ENCODE measurements around the gene SMARCB1. TPM values are rescaled to one million over a fixed set of nuclear protein-coding genes. Genes with fewer than 3 reads are reported as not detected.

Gene SMARCB1
- polyA plus RNA-seq, 4 donors: 159 to 210 (median 201) TPM

DNA sequence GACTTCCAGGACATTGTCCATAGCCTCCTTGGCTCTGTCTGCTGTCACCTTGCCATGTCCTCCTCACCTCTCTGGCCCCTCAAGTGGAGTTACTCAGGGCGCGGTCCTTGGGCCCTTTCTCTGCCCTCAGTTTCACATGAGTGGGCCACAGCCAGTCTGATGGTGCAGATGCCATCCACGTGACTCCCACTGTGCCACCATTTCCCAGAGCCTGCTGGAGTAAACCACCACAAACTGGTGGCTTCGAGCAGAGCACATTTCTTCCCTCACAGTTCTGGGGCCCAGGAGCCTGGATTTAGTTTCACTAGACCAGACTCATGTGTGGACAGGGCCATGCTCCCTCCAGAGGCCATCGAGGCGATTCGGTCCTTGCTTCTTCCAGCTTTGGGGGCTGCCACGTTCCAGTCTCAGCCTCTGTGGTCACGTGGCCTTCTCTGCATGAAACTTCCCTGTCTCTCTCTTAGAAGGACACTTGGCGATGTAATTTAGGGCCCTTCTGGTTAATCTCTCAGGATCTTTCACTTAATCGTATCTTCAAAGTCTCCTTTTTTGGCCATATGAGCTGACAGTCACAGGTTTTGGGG lies 14.6 kb downstream of the SMARCB1 start:
- no peak for DNase-seq (ENCODE audit: low read depth in 4 of 4, low spot score in 2 of 4)

DNA sequence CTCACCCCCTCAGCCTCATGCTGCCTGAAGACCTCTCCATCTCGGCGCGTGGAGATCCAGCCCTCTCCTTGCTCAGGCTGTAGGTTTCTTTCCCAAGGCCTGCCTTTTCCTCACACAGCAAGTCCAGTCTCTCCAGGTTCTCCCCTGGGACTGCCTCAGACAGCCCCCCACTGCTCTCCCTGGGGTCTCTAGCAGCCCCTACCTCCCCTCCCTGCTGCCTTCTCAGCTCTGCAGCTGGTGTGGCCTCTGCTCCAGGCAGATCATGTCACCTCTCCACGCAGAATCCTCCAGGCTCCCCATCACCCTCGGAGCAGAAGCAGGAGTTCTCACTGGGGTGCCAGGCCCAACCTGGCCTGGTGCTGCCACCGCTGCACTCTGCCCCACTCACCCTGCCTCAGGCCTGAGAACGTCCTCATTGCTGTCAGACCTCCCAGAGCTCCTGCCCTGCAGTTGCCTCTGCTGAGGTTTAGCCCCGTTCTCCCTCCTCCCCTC lies 15.2 kb downstream of the SMARCB1 start:
- DNase-seq (ENCODE audit: low read depth in 4 of 4, low spot score in 2 of 4): no peak

DNA sequence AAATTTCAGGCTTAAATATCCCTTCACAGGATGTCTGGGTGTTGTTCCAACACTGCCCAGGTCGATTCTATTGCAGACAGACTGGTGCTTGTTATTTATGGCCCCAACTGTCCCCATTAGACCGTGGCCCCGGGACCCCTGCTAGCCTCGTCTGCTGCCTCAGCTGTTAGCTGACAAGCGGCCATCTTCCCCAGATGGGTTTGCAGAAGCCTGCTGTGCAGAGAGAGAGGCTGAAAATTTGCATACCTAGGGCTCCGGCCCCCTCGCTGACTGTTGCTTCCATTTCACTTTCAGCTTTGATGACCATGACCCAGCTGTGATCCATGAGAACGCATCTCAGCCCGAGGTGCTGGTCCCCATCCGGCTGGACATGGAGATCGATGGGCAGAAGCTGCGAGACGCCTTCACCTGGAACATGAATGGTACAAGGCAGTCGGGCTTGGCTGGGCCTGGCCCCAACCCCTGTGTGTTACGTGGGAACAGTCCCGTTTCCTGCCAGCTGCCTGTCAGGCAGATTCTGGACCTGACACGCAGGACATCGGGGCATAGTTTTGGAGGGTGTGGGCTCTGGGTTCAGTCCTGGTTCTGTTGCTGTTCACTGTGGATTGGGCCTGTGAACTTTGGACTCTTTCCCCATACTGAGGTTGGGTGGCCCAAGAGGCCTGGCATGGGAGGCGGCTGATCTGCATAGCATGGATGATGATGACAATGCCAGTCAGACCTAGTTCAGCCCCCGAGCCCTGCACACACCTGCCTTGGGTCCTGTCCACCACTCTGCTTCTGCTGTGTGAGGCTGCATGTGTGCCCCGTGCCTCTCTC lies 16.4 kb downstream of the SMARCB1 start:
- no peak for DNase-seq (ENCODE audit: low read depth in 4 of 4, low spot score in 2 of 4)

DNA sequence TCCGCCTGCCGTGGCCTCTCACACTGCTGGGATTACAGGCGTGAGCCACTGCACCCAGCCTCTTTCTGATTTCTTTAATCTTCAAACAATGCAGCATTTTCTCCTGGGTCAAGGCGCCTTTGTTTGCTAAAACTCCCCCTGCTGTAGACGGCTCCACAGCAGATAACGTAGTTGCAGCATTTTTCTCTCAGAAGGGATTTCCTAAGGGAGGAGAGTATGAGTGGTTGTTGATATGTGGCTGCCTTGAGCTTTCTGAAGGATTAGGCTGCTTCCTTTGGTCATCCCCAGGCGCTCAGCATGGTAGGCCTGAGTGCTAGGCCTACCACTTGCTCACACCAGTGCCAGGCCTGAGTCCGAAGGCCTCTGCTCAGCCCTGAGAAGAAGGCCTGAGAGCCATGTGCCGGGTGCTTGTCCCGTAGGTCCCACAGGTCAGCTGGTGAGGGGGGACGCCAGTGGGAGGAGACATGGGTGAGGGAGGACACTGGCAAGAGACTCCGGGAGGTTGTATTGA lies 18.1 kb downstream of the SMARCB1 start:
- DNase-seq (ENCODE audit: low read depth in 4 of 4, low spot score in 2 of 4): no peak

DNA sequence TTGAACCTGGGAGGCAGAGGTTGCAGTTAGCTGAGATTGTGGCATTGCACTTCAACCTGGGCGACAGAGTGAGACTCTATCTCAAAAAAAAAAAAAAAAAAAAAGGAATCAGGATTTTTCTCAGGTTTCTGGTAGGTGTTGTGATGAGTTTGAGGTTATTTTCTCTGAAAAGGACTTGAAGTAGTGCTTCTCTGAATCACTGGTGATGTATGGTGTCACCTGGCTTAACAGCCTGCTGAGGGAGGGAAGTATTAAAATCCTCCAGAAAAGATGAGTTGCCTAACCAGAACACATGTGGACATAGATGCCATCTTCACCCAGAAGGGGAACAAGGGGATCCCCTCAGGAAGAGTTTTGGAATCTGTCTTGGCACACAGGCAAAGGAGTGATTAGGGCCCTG lies 20.1 kb downstream of the SMARCB1 start:
- DNase-seq (ENCODE audit: low read depth in 4 of 4, low spot score in 2 of 4): no peak

DNA sequence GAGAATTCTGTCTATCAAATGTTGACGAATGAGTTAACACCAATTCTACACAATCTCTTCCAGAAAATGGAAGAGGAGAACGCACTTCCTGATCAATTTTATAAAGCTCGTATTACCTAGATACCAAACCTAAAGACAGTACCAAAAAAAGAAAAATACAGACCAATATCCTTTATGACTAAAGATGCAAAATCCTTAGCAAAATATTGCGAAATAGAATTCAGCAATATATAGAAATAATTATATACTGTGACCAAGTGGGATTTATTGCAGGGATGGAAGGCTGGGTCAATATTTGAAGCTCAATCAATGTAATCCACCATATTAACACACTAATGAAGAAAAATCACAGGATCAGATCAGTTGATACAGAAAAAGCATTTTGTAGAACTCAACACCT lies 25.6 kb downstream of the SMARCB1 start:
- no peak for DNase-seq (ENCODE audit: low read depth in 4 of 4, low spot score in 2 of 4)

DNA sequence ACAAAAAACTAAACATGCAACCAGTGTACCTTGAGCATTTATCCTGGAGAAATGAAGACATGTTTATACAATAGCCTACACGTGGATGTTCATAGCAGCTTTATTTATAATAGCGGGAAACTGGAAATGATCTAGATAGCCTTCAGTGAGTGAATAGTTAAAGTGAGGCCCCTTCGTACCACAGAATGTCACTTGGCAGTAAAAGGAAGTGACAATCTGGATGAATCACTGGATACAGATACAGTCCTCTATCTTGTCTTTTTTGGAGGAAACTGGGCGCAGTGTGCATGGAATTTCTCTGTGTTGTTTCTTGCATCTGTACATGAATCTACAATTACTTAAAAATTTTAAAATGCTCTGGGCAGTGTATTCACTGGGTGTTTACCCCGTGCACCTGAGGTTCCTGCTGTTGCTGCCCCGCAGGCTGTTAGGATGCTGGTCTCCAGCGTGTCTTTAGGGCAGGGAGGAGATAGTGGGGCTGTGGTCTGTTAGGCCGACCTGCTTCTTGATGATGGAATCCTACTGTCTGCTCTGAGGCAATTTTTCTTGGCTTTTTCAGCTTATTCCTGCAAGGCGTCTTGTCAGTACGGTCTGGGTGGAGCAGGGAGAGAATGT lies 28.9 kb downstream of the SMARCB1 start:
- no peak for DNase-seq (ENCODE audit: low read depth in 4 of 4, low spot score in 2 of 4)

DNA sequence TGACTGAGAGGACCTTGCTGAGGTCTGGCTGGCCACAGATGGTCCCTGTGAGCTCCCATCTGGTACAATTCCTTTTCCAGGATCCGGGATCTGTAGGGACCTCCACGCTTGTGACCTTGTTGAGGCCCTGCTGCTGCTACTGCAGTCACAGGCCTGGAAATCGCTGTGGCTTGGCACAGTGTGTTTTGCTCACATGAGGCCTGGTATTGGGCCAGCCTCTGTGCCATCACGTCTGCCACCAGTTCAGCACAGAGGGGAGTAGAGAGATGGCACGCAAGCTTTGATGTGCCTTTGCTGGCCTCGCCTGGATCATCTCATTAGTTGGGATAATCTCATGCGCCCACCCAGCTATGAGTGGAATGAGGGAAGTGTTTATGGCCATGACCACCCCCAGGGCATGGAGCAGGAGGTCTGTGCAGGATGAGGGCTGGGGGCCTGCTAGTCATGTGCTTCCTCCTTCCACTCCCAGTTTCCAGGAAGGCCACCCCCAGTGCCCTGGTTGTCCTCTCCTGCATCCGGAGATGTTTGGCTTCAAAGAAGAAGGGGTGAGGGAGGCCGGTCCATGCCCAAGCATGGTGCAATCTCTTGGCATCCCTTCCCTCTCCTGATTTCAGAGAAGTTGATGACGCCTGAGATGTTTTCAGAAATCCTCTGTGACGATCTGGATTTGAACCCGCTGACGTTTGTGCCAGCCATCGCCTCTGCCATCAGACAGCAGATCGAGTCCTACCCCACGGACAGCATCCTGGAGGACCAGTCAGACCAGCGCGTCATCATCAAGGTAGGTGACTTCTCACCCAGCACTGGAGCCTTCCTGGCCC lies 29.6 kb downstream of the SMARCB1 start:
- DNase-seq (ENCODE audit: low read depth in 4 of 4, low spot score in 2 of 4): no peak

DNA sequence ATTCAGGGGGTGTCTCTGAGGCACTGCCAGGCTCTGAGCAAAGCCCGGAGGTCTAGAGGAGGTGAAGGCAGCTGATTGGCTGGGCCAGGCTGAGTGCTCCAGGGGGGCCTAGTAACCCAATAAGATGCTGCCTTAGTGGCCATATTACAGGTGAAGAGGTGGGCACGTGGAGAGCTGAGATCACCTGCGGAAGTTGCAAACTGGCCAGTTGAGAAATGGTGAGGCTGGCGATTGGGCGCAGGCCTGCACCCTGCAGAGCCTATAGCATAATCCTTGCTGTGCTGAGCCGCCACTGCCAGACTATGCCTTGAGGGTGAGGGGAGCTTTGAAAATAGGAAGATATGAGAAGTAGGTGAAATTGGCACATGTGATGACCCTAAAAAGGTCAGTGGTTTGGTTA lies 30.4 kb downstream of the SMARCB1 start:
- no peak for DNase-seq (ENCODE audit: low read depth in 4 of 4, low spot score in 2 of 4)

DNA sequence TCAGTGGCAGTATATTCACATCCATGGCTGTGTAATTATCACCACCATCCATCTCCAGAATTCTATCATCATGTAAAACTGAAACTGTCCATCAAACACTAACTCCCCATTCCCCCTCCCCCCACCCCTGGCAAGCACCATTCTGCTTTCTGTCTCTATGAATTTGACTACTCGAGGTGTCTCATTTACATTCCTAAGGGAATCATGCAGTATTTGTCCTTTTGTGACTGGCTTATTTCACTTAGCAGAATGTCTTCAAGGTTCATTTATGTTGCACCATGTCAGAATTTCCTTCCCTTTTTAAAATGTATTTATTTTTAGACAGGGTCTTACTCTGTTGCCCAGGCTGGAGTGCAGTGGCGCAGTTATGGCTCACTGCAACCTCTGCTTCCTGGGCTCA lies 31.8 kb downstream of the SMARCB1 start:
- DNase-seq (ENCODE audit: low read depth in 4 of 4, low spot score in 2 of 4): no peak

DNA sequence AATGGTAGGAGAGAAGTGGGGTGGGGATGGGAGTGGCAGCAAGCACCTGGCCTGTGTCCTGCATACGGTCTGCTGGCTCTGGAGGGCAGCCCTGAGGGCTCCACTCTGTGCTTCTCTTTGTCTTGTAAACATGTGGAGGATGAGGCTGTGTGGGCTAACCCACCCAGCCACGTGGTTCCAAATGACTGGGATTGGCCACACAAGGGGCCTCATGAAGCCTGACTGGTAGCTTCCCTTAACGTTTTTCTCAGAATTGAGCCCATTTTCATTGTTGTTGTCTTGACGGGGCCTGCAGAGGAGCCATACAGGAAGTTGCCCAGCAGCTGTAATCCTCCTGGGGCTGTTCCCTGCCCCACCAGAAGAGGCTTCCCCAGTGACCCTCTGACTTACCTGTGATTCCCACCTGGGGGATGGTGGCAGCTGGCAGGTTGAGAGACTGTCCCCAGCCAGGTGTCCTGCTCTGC lies 34.0 kb downstream of the SMARCB1 start:
- DNase-seq (ENCODE audit: low read depth in 4 of 4, low spot score in 2 of 4): no peak

DNA sequence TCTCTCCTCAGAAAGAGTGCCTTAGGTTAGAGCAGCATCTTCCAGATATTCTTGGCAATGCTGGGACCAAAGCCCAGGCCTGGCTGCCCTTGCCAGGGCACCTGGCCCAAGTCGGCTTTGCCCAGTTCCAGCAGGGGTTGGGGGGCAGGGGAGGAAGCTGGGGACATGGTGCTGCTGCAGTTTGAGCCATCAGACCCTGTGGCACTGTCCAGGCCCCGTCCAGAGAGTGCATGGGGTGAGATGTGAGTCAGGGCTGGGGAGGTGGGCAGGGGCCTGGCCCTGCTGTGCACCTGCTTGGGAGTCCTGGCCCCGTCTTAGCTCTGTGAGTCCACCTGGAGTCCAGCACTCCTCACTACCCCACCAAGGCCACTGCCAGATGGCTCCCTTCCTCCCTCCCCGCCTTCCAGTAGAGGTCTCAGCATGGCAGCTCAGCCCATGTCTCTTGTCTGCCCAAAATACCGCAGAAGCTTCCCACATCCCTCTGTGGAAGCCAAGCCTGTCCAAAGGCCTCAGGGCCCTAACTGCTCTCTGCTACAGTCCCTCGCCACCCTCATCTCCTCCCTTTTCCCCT lies 35.4 kb downstream of the SMARCB1 start:
- no peak for DNase-seq (ENCODE audit: low read depth in 4 of 4, low spot score in 2 of 4)

DNA sequence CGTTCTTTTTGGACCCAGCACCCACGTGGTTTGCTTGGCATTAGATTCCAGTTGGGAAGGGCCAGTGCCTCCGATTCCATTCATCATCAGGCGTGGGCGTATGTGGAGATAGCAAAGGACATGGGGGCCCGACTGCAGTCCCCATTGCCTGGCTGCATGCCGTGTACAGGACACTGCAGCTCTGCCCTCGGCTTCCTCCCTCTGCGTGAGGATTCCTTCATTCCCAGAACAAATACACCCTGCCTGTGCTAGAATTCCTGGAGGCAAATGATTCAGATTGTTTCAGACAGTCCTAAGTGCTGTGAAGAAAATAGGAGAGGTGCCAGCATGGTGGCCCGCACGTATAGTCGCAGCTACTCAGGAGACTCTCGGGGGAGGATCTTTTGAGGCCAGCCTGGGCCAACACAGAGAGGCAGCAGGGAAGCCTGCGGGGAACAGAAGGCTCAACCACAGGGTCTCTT lies 36.6 kb downstream of the SMARCB1 start:
- no peak for DNase-seq (ENCODE audit: low read depth in 4 of 4, low spot score in 2 of 4)

DNA sequence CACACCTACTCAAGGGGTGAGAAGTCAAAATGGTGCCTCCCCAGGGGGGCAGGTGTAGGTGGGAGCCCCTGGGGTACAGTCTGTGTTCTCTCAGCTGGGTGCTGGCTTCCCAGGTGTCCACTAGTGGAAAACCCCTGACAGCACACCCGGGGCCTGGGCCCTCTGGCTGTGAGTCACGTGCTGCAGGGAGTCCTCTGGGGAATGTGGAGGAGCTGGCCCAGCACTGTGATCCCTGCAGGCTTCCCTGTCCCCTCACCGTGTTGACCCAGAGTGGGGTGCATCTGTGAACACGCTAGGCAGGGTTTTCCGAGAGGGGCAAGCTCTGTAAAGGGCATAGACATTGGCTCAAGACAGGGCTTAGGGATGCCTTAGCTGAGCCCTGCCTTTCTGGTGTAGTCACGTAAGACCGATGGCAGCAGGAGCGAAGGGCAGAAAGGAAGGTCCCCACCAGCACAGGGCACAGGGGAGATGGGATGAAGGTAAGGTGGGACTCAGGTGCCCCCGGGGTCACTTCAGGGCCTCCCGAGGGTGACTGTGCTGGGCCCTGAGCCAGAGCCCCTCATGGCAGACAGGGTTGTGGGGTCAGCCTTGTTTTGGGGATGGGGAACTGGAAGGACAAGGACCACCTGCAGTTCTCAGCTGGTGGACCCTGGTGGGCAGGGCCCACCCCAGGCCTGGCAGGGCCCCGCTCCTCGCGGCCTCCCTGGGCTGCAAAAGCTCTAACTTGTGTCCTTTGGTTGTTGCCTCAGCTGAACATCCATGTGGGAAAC lies 37.9 kb downstream of the SMARCB1 start:
- no peak for DNase-seq (ENCODE audit: low read depth in 4 of 4, low spot score in 2 of 4)

DNA sequence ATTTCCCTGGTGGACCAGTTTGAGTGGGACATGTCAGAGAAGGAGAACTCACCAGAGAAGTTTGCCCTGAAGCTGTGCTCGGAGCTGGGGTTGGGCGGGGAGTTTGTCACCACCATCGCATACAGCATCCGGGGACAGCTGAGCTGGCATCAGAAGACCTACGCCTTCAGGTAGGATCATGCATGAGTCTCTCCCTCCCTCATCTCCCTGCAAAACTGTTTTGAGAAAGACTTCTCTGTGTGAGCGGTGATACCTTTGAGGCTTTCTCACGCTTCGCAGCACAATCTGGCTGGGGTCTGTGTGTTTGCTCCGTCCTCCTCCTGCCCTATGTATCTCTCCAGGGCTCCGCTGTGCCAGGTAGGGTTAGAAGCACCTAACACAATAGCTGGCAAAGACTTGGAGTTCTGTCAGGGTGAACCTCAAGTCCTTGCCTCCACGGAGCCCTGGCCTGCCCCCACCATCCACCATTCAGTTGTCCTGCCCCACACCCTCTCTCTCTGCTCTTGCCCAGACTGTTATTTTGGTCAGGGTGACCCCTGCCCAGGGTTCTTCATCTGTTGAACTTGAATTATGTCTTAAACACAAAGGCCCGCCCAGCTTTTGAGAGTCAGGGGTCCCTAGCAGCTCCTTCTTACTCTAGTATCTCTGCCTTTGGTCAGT lies 38.6 kb downstream of the SMARCB1 start:
- no peak for DNase-seq (ENCODE audit: low read depth in 4 of 4, low spot score in 2 of 4)

DNA sequence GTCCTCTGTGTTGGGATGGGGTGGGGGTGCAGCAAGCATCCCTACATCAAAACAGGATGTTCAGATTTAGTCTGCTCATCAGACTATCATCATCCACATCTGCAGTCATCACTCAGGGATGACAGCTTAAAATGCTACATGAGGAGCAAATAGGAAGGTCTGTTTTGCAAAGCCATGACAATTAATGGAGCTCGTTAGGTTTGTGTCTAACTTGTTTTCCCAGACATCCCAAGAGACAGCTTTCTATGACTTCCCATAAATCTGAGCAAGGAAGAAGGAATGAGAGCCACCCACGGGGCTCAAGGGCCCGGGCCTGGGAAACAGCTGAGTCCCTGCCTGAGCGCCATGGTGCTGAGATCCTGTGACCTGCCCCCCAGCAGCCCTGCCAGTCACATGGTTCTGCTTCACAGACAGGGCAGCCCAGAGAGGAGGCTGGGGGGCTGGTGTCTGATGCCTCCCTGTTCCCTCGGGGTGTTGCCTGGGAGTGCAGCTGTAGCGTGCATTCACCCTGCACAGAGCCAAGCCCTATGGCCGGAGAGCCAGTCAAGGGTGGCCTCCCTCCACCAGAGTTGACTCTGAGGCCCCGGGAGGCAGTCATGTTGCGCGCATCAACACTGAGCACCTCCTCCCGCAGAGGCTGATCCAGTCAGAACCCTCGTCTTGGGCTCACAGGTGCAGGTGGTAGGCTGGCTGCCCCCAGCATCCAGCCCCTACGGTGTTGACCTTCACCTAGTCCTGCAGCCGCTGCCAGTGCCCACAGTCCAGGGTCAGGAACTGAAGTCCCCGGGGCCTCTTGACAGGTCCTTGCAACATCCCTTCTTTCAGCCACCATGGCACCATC lies 40.0 kb downstream of the SMARCB1 start:
- DNase-seq (ENCODE audit: low read depth in 4 of 4, low spot score in 2 of 4): no peak

DNA sequence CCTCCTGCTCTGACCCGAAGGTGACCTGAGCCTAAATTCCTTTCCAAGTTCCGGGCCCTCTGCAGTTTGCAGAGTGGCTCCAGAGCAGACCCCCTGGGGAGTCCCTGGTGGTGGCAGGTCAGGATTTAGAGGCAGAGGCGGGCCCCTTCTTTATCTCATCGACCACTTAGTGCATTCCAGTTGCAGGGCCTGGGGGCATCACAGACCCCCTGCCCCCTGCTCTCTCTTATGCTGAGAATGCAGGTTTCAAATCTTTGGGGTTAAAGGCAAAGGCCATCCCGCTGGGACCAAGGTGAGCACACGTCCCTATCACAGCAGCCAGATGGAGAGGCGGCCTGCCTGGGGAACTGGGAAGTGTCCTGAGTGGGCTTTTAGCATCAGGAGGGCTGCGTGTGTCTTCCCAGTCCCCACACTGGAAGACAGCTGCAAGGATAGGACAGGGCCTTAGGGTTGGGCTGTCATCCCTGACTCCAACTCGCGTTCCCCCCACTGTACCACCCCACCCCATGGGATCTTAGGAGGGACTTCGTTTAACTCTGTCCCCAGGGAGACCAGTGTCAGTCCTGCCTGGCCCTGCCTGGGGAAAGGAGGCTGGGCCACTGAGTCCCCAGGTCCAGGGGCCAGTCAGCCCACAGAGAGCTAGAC lies 40.7 kb downstream of the SMARCB1 start:
- no peak for DNase-seq (ENCODE audit: low read depth in 4 of 4, low spot score in 2 of 4)
